Epithelial cell of esophagus (primary cell): ENCODE measurements around the gene CSNK1G2.

ENCODE experiments used
- DNase-seq: peaks from one replicate; pipeline ENCODE4 v3.0.0; 2010; ENCODE audit warnings: low read depth
- H3K4me3 ChIP-seq: 2 replicates; pipeline ENCODE4 v1.5.1; 2011; ENCODE audit warnings: mild to moderate bottlenecking, low read length, control low read depth
- CTCF ChIP-seq: IDR thresholded peaks from 2 replicates; pipeline ENCODE4 v1.5.1; 2011; ENCODE audit warnings: low read depth, mild to moderate bottlenecking, low read length, control low read depth, inconsistent platforms; ENCODE audit not compliant: insufficient read depth; ENCODE audit errors: missing control alignments

CSNK1G2 gene

GRCh38 chr19:1910177-1910576 is 30.8 kb upstream of the CSNK1G2 start:
- no peak for TF ChIP-seq CTCF
- no peak overlapping the region for H3K4me3 ChIP-seq
- no peak for DNase-seq

GRCh38 chr19:1911098-1911497 is 29.9 kb upstream of the CSNK1G2 start:
- no peak for DNase-seq

DNA sequence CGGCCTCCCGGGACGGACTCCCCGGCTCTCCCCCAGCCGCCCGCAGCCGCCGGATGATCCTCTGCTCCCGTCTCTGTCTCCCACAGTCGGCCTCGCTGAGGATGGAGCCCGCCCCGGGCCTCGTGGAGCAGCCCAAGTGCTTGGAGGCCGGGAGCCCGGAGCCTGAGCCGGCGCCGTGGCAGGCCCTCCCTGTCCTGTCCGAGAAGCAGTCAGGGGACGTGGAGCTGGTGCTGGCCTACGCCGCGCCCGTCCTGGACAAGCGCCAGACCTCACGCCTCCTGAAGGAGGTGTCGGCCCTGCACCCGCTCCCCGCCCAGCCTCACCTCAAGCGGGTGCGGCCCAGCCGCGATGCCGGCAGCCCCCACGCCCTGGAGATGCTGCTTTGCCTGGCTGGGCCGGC is 29.0 kb upstream of the CSNK1G2 start:
- DNase-seq: no peak
- no peak overlapping the region for H3K4me3 ChIP-seq
- TF ChIP-seq CTCF: no peak

More at GRCh38 chr19:1911098-1911497, 29.9 kb upstream of the CSNK1G2 start:
- TF ChIP-seq CTCF: no peak
- H3K4me3 ChIP-seq: no peak overlapping the region

GRCh38 chr19:1912760-1913505 is 28.0 kb upstream of the CSNK1G2 start:
- no peak for TF ChIP-seq CTCF
- no peak for DNase-seq
- H3K4me3 ChIP-seq: no peak overlapping the region

- no peak for TF ChIP-seq CTCF
- H3K4me3 ChIP-seq: no peak overlapping the region
- DNase-seq: peak; percentile 26
Observed at GRCh38 chr19:1913781-1914577, 27.0 kb upstream of the CSNK1G2 start.

- H3K4me3 ChIP-seq: no peak overlapping the region
- DNase-seq: no peak
- no peak for TF ChIP-seq CTCF
Observed at GRCh38 chr19:1914826-1915341, 26.1 kb upstream of the CSNK1G2 start.
